ENCODE results near the gene HNRNPUL2.

HNRNPUL2 gene

DNA sequence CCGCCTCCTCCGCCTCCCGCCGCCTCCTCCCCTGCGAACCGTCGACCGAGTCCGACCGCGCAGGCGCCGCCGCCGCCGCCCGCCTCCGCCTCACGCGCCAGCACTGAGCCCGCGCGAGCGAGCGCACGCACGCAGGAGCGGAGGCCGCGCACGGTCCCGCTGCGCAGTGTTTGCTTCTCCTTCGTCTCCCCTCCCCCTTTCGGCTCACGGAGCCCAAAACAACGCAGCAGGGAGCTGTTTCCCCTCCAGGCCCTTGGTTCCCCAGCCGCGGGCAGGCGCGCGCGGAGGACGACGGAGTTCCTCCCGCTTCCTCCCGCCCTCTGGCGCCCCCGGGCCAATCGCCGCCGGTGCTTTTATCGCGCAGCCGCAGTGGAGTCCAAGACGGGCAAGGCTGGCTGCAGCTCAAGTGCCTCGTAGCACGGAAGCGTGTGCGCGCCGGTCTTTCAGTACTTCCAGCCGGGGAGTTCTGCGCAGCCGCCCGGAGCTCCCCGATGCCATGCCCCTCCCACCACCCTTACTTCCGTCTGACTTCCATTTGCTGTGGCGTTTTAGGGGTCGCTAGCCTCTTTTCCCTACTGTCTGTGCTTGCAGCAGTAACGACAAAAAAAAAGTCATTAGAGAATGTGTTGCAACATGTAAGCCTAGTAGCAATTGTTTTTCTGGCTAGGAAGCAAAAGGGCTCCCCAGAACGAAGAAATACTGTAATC, at the start of gene HNRNPUL2:
HNRNPUL2 (minus strand) TSS at position 293 of the 707 bp plus-strand sequence. CDS start 301 bp downstream, outside the sequence.
- H3K36me3 ChIP-seq (ENCODE audit: control insufficient read depth, low read length) = peaks cover 70% of the 10 kb centered on the region
- H3K9me2 ChIP-seq (replicated peaks; ENCODE audit: control insufficient read depth, low read length) = no peaks in the 10 kb centered on the region
- no peaks in the 10 kb centered on the region for H3K27me3 ChIP-seq (ENCODE audit: control insufficient read depth, low read length)
- no peaks in the 10 kb centered on the region; the same call in 1 of the 2 replicates for H3F3A ChIP-seq (ENCODE audit: control insufficient read depth, insufficient read depth)
- H3K27ac ChIP-seq (ENCODE audit: low read depth, low read length) = peak within 1 kb of the TSS; percentile 92
- peak within 1 kb of the TSS; percentile 85 for H3K4me2 ChIP-seq (ENCODE audit: low read length)
- H4K20me1 ChIP-seq (ENCODE audit: control insufficient read depth, insufficient read depth, low read depth, low read length) = peaks cover 25% of the 10 kb centered on the region
- peaks cover 29% of the 10 kb centered on the region for H3K4me1 ChIP-seq (ENCODE audit: control insufficient read depth, low read length)
- no peaks in the 10 kb centered on the region for H3K9me3 ChIP-seq (ENCODE audit: control insufficient read depth, insufficient read depth, low read length)
- peak within 1 kb of the TSS; percentile 90 for H3K4me3 ChIP-seq (ENCODE audit: low read length)
- peaks cover 87% of the 10 kb centered on the region for H3K79me2 ChIP-seq (ENCODE audit: control insufficient read depth, low read length)
- TF ChIP-seq EZH2phosphoT487 (IDR thresholded peaks at IDR 0.05; ENCODE audit: borderline replicate concordance, low read length) = no peak
- TF ChIP-seq, protein P1, sequence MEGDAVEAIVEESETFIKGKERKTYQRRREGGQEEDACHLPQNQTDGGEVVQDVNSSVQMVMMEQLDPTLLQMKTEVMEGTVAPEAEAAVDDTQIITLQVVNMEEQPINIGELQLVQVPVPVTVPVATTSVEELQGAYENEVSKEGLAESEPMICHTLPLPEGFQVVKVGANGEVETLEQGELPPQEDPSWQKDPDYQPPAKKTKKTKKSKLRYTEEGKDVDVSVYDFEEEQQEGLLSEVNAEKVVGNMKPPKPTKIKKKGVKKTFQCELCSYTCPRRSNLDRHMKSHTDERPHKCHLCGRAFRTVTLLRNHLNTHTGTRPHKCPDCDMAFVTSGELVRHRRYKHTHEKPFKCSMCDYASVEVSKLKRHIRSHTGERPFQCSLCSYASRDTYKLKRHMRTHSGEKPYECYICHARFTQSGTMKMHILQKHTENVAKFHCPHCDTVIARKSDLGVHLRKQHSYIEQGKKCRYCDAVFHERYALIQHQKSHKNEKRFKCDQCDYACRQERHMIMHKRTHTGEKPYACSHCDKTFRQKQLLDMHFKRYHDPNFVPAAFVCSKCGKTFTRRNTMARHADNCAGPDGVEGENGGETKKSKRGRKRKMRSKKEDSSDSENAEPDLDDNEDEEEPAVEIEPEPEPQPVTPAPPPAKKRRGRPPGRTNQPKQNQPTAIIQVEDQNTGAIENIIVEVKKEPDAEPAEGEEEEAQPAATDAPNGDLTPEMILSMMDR (IDR thresholded peaks at IDR 0.05; ENCODE audit: low read depth, low read length, poor library complexity, severe bottlenecking) = no peak

DNA sequence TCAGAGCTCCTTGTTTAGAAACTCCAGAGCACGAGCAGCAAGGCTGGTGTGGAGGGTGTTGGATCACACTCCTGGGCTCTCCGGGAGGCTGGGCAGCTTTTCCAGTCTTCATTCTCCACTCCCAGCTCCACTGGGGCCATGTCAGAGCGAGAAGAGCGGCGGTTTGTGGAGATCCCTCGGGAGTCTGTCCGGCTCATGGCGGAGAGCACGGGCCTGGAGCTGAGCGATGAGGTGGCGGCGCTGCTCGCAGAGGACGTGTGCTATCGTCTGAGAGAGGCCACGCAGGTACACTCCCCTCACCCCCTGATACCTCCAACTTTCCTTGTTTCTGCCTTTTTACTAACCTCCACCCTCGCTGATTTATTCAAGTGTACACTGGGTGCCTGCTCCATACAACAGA, 48.4 kb upstream of the HNRNPUL2 start:
- Histone ChIP-seq H3K27ac (ENCODE audit: low read depth, low read length) (no peak overlapping the region), H4K20me1 (ENCODE audit: control insufficient read depth, insufficient read depth, low read depth, low read length) (no peaks in the 10 kb centered on the region), H3K9me3 (ENCODE audit: control insufficient read depth, insufficient read depth, low read length) (no peaks in the 10 kb centered on the region), H3K36me3 (ENCODE audit: control insufficient read depth, low read length) (peaks cover 37% of the 10 kb centered on the region), H3K4me3 (ENCODE audit: low read length) (no peak overlapping the region), H3K4me1 (ENCODE audit: control insufficient read depth, low read length) (peaks cover 19% of the 10 kb centered on the region), H3K9me2 (replicated peaks; ENCODE audit: control insufficient read depth, low read length) (no peaks in the 10 kb centered on the region), H3K27me3 (ENCODE audit: control insufficient read depth, low read length) (no peaks in the 10 kb centered on the region), H3K4me2 (ENCODE audit: low read length) (no peak overlapping the region), H3F3A (ENCODE audit: control insufficient read depth, insufficient read depth) (peaks cover 3% of the 10 kb centered on the region; the same call in 1 of the 2 replicates), H3K79me2 (ENCODE audit: control insufficient read depth, low read length) (peaks cover 34% of the 10 kb centered on the region)
- TF ChIP-seq, protein P1 (IDR thresholded peaks at IDR 0.05; ENCODE audit: low read depth, low read length, poor library complexity, severe bottlenecking) = no peak
- TF ChIP-seq EZH2phosphoT487 (IDR thresholded peaks at IDR 0.05; ENCODE audit: borderline replicate concordance, low read length) = no peak

DNA sequence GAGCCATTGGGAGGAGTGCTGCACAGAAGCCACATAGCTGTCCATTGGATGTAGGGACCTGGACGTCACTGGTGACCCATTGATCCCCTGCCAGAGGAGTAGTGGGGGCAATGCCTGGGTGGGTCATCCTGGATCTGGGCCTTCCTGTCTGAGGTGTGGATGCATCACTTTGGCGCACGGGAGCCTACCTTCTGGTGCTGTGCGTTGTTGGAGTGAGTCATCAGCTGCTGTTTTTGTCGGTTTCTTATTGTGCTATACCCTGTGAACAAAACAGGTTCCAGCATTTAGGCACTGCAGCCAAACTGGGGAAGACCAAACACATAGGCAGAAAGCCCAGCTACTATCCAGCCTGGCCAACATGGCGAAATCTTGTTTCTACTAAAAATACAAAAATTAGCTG, 47.1 kb upstream of the HNRNPUL2 start:
- no peak for TF ChIP-seq EZH2phosphoT487 (IDR thresholded peaks at IDR 0.05; ENCODE audit: borderline replicate concordance, low read length)
- TF ChIP-seq, protein P1 (IDR thresholded peaks at IDR 0.05; ENCODE audit: low read depth, low read length, poor library complexity, severe bottlenecking) = no peak
- Histone ChIP-seq H3K79me2 (ENCODE audit: control insufficient read depth, low read length) (peaks cover 37% of the 10 kb centered on the region), H3K27ac (ENCODE audit: low read depth, low read length) (no peak overlapping the region), H3K4me1 (ENCODE audit: control insufficient read depth, low read length) (peaks cover 31% of the 10 kb centered on the region), H3K9me3 (ENCODE audit: control insufficient read depth, insufficient read depth, low read length) (no peaks in the 10 kb centered on the region), H4K20me1 (ENCODE audit: control insufficient read depth, insufficient read depth, low read depth, low read length) (no peaks in the 10 kb centered on the region), H3K4me3 (ENCODE audit: low read length) (no peak overlapping the region), H3K4me2 (ENCODE audit: low read length) (no peak overlapping the region), H3K9me2 (replicated peaks; ENCODE audit: control insufficient read depth, low read length) (no peaks in the 10 kb centered on the region), H3F3A (ENCODE audit: control insufficient read depth, insufficient read depth) (peaks cover 13% of the 10 kb centered on the region), H3K36me3 (ENCODE audit: control insufficient read depth, low read length) (peaks cover 38% of the 10 kb centered on the region), H3K27me3 (ENCODE audit: control insufficient read depth, low read length) (no peaks in the 10 kb centered on the region)
